Measurements from ENCODE around the gene UBALD1. TPM values are rescaled to one million over a fixed set of nuclear protein-coding genes. Genes with fewer than 3 reads are reported as not detected.

UBALD1 gene
- total and polyA plus RNA-seq, 10 donors: 10.0 to 33.6 (median 17.6) TPM

- Histone ChIP-seq H3K4me3 (no peak overlapping the region), H3K27me3 (replicated peaks in 1 of 7) (peaks cover 0 to 17% (median 0%) of the 10 kb centered on the region in 7 donors), H3K9me3 (no peaks in the 10 kb centered on the region), H3K4me1 (peaks cover 0 to 9% (median 3%) of the 10 kb centered on the region in 6 donors), H3K36me3 (no peaks in the 10 kb centered on the region), H3K27ac (no peak overlapping the region)
- TF ChIP-seq CTCF (IDR thresholded peaks at IDR 0.05 in 8 of 11, conservative IDR thresholded peaks at IDR 0.05 in 3 of 11) (no peak), POLR2A (IDR thresholded peaks at IDR 0.05) (no peak), POLR2AphosphoS5 (IDR thresholded peaks at IDR 0.05) (no peak)
- DNase-seq: no peak
- intact Hi-C loops (cut with DNase I; ENCODE audit: low total_unique reads): no loop called here
- 37 to 54% (median 42%) methylated on average over 18 of the region's 18 CpGs for WGBS, 5 donors
These were observed 13.4 kb downstream of the UBALD1 start for GRCh38 chr16:4601036-4601863.

GRCh38 chr16:4599545-4599944 is 15.1 kb downstream of the UBALD1 start:
- Histone ChIP-seq H3K9me3 (no peaks in the 10 kb centered on the region), H3K4me1 (peaks cover 0 to 9% (median 3%) of the 10 kb centered on the region in 6 donors), H3K27ac (no peak overlapping the region), H3K4me3 (no peak overlapping the region), H3K36me3 (no peaks in the 10 kb centered on the region), H3K27me3 (replicated peaks in 1 of 7) (peaks cover 0 to 17% (median 0%) of the 10 kb centered on the region in 7 donors)
- WGBS, 5 donors: 87 to 95% (median 89%) methylated on average over 5 to 8 of the region's 8 CpGs
- intact Hi-C loops (cut with DNase I; ENCODE audit: low total_unique reads): no loop called here
- TF ChIP-seq POLR2AphosphoS5 (IDR thresholded peaks at IDR 0.05) (no peak), CTCF (IDR thresholded peaks at IDR 0.05 in 8 of 11, conservative IDR thresholded peaks at IDR 0.05 in 3 of 11) (no peak), POLR2A (IDR thresholded peaks at IDR 0.05) (no peak)
- no peak for DNase-seq

- no peaks in the 10 kb centered on the region for H3K36me3 ChIP-seq
- TF ChIP-seq POLR2A (IDR thresholded peaks at IDR 0.05) (no peak), POLR2AphosphoS5 (IDR thresholded peaks at IDR 0.05) (no peak), CTCF (IDR thresholded peaks at IDR 0.05 in 8 of 11, conservative IDR thresholded peaks at IDR 0.05 in 3 of 11) (no peak)
- 81 to 93% (median 89%) methylated on average over 10 of the region's 10 CpGs for WGBS, 5 donors
- no peaks in the 10 kb centered on the region for H3K9me3 ChIP-seq
- no peak overlapping the region for H3K27ac ChIP-seq
- peaks cover 0 to 17% (median 0%) of the 10 kb centered on the region in 7 donors for H3K27me3 ChIP-seq (replicated peaks in 1 of 7)
- intact Hi-C loops (cut with DNase I; ENCODE audit: low total_unique reads): no loop called here
- no peak for DNase-seq
- peaks cover 0 to 9% (median 3%) of the 10 kb centered on the region in 6 donors for H3K4me1 ChIP-seq
- H3K4me3 ChIP-seq: no peak overlapping the region
These were observed 15.7 kb downstream of the UBALD1 start for GRCh38 chr16:4599037-4599436.

DNA sequence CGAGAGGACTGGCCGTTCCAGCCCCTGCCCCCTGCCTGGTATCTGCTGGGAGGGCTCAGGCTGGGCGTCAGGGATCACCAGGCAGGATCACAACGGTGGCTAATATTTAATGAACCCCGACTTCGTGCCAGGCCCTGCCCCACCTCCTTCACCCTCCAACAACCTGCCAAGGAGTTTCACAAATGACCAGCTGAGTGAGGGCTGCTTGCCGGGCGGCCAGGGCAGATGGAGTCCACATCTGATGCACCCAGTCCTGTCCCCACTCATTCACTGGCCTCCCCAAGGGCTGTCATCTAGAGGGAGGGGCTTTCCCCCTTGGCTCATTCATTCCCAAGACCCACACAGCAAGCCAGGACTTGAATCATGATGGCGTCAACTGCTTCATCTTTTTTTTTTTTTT is 17.5 kb downstream of the UBALD1 start:
- no peaks in the 10 kb centered on the region for H3K9me3 ChIP-seq
- H3K4me3 ChIP-seq: no peak overlapping the region
- no peak for DNase-seq
- H3K27me3 ChIP-seq (replicated peaks in 1 of 7): peaks cover 0 to 11% (median 0%) of the 10 kb centered on the region in 7 donors
- WGBS, 5 donors: 67 to 83% (median 74%) methylated on average over 6 to 9 of the region's 9 CpGs
- no peak overlapping the region for H3K27ac ChIP-seq
- TF ChIP-seq POLR2A (IDR thresholded peaks at IDR 0.05) (no peak), POLR2AphosphoS5 (IDR thresholded peaks at IDR 0.05) (no peak), CTCF (IDR thresholded peaks at IDR 0.05 in 8 of 11, conservative IDR thresholded peaks at IDR 0.05 in 3 of 11) (no peak)
- intact Hi-C loops (cut with DNase I; ENCODE audit: low total_unique reads): no loop called here
- H3K4me1 ChIP-seq: peaks cover 0 to 9% (median 3%) of the 10 kb centered on the region in 6 donors
- H3K36me3 ChIP-seq: no peaks in the 10 kb centered on the region
